Measurements from ENCODE around the gene MEIS3.

DNA sequence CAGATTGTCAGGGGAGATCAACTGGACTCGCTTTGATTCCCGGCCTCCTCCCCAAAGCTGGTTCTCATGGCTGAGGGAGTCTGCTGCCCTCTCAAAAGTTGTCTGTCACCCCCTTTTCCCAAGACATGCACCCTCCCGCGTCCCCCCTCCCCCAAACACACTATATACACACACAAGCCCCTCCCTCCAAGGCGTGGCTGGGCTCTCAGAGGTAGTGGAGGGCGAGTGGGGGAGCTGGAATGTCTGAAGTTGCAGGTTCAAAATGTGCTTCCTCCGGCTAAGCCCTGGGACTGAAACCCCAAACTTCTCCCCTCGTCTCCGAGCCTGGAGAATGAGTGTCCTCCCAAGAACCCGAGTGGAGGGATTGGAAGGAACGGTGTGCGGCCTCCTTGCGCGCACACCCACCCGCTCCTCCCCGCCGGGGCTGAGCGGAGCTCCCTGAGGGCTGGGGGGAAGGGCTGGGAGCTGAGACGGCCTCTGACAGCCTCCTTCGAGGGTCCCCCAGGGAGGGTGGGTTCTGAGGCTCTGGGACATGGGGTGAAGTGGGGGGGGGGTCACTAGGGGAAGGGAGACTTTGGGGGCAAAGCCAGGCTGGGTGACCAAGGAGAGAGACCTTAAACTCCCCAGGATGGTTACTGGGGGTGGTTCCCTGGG is 9.9 kb upstream of the MEIS3 start:
- TF ChIP-seq YY1 (IDR thresholded peaks at IDR 0.05; ENCODE audit: low read depth, low read length) (no peak), CTCF (IDR thresholded peaks at IDR 0.05 in 2 of 3, conservative IDR thresholded peaks at IDR 0.05 in 1 of 3; ENCODE audit: control insufficient read depth in 2 of 3, extremely low read depth in 1 of 3, insufficient read depth in 1 of 3, low read depth in 3 of 3, low read length in 3 of 3) (no peak), POLR2A (IDR thresholded peaks at IDR 0.05; ENCODE audit: low read depth, low read length) (no peak), ESRRA (IDR thresholded peaks at IDR 0.05; ENCODE audit: low read length) (no peak)
